DMS79 (cell line): ENCODE measurements around the gene MRPS18C.
A peak's percentile ranks its signal among the peaks of the same experiment; 100 is the strongest.
"Not testable (repeated sequence)": the region's sequence is repeated elsewhere in the genome, so short reads cannot be mapped to it uniquely, and the experiment has no call there.

Source experiments
- DNase-seq: peaks from one replicate; lab custom pipeline; 2025; lab: John Stamatoyannopoulos, UW

MRPS18C gene

DNA sequence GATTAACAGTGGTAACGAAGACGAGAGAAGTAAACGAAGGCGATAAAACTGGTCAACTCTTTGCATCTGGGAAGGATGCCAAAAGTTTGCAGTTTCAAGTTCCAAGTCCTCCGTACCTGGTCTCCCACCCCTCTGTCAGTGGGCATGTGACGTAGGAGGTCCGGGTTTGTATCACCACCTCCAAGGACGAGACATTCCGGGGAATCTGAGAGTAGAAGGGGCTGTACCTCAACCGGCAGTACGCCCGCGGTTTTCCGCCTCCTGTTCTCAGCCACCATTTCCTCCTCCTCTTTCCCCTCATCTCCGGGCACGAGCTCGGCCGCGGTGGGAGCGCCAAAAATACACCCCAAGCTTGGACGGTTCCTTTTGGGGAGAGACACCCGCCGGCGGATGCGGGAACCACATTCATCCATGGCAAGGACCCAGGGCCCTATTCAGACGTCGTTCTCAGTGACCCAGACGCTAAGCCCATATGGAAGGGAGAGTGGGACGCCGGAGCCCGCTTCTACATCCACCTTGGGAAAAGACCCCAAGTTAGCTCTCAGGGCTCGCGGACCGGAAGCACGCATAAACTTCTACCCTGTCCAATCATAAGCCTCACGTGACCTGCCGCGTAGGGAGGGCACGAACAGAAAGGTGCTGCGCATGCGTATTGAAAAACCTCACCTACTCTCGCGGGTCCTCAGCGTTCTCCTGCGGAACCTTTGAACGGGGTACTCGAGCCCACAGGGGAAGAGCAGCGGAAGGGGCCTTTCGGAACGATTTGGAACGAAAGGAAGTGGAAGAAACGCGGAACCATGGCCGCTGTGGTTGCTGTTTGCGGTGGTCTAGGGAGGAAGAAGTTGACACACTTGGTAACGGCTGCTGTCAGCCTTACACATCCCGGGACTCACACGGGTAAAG, at the start of gene MRPS18C, which contains the start of gene HELQ:
TSS of gene MRPS18C (plus strand) at position 778 of the 903 bp plus-strand sequence. CDS start at position 798, 20 bp downstream.
TSS of gene HELQ (minus strand) at position 543 of the 903 bp plus-strand sequence. CDS start at position 413, 130 bp downstream.
- peak; percentile 97 for DNase-seq

DNA sequence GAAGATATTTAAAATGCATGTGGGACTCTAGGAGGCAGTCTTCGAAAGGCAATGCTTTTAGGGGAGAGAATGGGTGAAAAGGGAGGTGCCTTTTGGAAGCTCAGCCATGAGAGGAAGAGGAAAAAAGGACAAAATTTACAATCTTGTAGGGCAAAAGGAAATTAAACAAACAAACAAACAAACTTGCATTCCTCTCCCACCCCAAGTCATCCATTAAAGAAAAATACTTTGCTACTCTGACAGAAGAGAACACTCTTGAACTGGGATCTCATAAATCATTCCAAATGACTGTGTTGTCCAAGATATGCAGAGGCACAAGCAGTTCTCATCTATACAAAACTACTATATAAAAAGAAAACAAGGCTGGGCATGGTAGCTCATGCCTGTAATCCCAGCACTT, 47.0 kb upstream of the MRPS18C start:
- no peak for DNase-seq

DNA sequence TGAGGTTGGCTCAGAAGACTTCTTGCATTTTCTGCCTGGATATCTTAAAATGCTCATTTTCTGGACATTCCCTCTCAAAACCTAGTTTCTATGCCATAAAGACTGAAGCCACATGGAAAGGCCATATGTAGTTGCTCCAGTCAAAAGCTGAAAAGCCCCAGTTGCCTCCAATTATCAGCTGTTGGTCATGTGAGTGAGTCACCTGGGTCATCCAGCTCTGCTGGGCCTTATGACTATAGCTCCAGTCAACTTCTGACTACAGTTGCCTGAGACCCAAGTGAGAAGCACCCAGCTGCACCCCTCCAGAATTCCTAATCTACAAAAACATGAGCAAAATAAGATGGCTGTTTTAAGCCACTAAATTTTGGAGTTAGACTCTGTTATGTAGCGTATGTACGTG, 42.2 kb upstream of the MRPS18C start:
- no peak for DNase-seq

DNA sequence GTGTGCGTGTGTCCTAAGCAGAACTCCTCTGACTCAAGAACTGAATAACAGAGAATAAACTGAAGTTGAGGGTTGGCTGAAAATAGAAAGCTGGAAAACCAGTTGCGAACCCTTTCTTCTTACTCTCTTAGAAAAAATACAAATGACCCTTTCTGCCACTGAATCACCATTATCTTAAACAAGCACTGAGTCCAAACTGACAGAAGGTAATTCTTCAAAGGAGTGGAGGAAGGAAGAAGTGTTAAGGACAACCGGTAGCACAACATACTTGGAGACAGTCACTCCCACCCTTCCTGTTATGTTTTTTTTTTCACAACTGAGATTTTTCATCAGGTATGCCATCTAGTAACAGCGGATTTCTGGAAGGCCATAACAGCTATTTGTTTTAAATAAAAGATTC, 38.3 kb upstream of the MRPS18C start:
- no peak for DNase-seq

DNA sequence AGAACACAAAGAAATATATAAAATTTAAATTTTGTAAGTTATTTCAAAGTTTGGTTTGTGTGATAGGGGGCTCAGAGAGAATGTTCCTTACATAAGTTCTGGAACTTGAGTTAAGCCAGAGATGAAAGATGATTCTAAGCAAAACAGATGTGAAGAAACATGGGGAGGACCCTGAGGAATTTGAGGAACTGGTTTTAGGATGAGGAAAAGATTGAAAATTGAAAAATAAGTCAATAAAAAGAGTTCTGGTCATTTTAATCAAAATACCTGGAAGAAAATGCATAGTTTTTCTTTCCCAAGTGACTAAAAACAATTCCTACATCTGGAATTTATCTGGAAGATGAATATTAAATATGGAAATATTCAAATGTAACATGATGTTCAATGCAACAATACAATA, 37.6 kb upstream of the MRPS18C start:
- no peak for DNase-seq

DNA sequence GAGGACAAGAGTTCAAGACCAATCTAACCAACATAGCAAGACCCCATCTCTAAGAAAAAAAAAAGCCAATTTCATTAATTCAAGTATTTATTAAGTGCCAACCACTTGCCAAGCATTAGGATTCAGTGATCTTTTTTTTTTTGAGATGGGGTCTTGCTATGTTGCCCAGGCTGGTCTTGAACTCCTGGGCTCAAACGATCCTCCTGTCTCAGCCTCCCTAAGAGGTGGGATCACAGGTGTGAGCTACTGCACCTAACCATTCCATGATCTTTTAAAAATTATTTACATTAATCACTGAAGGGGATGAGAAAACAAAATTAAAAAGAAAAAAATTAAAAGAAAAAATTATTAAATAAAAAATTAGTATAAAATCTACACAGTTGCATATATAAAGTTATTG, 24.7 kb upstream of the MRPS18C start:
- no peak for DNase-seq

DNA sequence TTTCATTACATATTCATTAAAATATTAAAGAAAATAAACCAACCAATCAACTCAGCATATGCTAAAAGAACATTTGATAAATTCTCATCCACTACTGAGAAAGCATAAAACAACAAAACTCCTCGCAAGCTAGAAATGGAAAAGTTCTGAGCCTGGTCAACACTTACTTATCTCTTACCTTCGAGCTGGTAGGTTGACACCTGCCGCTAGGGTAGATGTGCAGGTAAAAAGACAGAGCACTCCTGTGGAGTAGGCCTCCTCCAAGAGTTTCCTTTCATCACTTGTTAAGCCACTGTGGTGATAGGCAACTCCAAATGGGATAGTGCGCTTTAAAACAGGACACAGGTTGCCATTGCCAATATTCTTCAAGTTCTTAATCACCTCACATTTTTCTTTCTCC, 19.2 kb upstream of the MRPS18C start:
- DNase-seq, result no peak

DNA sequence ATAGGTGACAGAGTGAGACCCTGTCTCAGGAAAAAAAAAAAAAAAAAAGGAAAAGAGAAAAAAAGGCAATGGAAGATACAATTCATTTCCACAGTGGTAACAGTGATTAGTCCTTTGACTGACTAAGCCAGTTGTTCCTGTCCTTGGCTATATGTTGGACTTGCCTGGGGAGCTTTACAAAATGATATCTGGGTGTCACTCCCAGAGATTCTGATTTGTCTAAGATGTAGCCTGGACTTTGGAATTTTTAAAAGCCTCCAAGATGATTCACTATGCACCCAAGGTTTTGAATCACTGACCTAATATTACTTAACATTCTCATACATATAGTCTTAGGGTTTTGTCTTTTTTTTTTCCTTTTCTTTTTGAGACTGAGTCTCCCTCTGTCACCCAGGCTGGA, 17.1 kb upstream of the MRPS18C start:
- no peak for DNase-seq

DNA sequence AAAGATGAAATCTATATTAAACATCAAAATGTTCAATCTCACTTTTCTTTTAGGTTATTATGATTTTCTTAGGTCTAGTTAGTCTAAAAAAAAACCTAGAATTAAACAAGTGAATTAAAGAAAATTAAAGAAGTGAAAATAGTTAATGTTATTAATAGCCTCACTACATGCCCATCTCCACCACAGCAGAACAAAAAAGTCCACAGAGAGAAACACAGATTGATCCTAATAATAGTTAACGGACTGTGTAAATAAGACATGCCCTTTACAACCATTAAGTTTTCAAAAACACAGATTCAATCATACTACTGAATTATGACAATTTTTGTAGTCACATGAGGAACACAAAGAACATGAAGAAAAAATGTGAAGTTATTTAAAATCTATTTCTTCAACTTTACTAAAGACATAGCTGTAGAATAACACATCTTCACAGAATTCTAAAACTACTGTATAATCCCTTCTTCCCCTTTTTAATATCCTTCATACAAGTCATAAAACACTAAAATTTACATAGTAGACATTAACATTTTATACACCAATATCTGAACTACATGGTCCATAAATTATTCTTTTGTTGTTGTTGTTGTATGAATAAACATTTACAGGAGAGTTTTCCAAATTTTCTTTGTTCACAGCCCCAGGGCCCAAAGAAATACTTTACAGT, 15.6 kb upstream of the MRPS18C start:
- DNase-seq, result no peak

DNA sequence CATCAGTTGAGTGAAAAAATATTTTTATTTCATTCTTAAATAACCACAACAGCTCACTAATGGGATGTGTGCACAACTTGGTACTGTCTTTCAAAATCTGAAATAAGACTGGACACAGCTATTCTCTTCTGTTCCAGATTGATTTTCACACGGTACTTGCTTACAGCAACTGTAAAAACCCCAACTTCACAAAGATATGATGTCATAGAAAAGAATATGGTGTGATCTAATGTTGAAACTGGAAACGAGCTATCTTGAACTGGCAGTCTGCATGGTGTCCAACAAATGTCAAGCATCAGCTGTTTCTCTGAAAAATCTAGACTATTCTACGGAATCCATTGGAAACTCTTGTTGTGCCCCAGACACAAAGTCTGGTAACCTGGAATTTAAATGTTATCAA, 15.0 kb upstream of the MRPS18C start:
- no peak for DNase-seq

DNA sequence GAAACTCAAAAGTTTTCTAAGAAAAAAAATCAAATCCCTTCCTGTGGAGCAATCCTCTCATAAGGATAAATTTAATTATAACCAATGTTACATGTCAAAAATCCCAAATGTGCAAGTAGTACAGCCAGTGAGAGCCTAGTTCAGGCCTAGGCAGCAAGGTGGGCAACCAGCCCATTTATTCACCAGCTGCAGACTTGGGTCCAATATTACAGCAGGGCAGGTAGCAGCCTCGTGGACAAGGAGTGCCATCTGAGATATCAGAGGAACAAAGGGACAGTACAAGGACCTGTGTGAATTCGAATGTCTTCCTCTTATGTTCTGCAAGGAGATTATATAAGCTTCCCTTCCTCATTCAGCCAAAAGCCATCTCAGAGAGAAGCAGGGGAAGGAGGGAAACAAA, 6.8 kb upstream of the MRPS18C start:
- DNase-seq, result no peak

DNA sequence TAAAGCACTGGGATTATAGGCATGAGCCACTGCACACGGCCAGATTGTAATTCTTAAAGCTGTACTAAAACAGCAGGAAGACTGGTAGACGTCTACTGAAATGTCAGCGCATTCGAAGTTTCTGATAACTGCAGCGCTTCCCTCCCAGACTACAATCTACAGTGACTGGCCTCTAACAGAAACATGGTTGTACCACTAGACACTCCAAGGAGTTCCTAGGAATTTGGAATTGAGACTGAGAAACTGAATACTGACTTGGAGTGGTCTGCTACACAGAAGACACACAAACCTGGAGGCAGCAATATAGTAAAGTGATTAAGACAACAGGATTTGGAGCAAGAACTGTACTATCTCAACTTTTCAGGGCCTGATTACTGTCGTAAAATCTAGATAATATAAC, 1.2 kb upstream of the MRPS18C start:
- DNase-seq, result no peak

DNA sequence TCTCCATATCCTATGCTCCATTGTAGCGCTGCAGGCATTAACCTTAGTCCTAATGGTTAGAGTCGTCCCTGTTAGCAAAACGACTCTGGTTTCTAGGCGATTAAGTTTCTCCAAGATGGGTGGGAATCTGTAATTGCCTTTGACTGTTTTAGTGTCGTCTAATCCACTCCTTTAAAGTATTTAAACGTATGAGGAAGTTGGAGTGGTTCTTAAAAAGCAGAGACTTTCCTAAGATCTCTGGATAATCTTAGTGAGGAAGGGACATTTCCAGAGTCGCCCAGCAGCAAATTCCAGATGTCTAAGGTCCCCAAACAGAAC, 285 bp downstream of the MRPS18C start:
- no peak for DNase-seq

DNA sequence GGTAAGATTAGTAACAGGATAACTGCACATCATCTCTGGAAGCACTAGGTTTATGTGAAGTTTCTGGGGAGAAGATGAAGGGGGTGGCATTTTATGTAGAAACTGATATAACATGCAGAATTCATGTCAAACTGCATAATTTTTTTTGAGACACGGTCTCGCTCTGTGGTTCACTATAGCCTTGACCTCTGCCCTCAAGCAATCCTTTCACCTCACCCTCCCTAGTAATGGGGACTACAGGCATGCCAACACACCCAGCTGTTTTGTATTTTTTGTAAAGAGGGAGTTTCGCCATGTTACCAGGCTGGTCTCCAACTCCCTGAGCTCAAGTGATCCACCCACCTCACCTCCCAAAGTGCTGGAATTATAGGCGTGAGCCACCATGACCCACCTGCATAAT, 17.6 kb downstream of the MRPS18C start:
- DNase-seq, result no peak

DNA sequence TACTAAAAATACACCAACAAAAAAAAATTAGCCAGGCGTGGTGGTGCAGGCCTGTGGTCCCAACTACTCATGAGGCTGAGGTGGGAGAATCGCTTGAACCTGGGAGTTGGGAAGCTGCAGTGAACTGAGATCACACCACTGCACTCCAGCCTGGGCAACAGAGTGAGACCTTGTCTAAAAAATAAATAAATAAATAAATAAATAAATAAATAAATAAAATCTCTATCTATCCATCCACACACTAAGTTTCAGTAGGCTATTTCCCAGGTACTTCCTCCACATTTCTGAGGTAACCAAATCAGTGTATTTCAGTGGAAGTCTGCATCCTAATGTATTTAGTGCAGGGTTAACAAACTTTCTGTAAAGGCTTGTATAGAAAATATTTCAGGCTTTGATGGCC, 18.1 kb downstream of the MRPS18C start:
- no peak for DNase-seq

DNA sequence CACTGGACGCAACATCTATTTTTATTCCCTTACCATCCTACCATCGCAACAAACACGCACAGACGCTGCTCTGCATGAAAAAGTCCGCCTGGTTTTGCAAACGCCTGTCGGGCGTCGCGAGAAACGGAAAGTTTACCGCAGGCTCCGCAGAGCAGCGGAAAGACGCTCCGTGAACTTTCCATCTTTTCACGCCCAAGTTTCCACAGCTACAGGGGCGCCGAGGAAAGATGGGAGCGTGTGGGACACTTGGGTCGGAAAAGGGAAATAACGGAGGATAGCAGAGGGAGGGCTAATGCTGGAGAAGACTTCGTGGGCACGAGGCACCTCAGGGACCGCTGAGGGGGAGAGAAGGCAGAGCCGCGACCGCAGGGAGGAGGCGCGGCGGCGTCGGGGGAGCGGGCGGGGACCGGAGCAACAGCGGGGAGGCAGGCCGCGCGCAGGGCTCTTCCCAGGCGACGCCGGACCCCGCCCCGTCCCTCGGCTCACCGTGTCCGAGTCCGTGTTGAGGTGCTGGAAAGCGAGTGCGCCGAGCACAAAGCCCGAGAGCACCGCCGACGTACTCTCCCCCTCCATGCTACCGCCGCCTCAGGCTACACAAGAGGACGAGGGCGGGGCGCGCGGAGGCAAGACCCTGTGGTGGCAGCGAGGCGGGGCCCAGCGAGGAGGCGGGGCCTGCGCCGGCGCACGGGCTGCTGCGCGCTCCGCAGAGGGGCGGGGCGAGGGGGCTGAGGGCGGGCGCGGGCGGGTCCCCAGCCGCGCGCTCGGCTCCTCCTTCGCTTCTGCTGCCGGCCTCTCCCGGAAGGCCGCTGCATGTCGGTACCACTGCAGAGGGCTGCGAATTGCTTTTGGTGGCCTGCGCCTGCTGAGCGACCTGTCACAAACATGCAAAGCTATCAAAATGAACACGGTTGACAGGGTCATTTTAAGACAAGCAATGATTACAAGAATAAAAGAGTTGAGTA, 28.9 kb downstream of the MRPS18C start, which contains the start of gene ABRAXAS1:
TSS of gene ABRAXAS1 (minus strand) at position 601 of the 962 bp plus-strand sequence. CDS start at position 573, 28 bp downstream.
- DNase-seq, result peak; percentile 85

DNA sequence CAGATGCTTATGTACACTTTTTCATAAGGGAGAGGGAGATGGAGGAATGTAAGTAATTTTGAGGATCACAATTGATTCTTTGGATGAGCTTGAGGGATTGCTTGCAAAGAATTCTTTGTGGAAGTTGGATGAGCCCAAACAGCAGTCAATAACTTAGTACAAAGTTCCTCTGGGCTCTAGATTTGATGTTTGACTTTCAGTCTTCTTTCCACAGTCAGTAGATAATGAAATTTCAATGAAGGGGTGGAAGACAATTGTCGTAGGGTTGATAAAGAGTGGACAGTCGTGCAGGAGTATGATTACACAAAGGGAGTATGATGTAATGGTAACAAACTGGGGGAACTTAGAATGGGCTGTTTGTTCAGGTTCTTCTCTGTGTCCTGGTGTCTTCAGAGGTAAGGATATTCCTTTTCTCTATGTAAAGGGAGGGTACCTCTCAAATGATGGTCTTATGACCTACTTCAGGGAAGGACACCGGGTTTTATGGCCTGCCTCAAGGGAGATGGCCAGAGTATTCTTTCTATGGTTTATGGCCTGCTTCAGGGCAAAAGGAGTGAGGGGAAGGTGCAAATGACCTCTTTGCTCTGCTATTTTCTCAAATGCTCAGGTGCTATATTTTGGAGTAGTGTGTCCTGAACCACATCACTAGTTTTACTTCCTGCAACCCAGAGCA, 30.7 kb downstream of the MRPS18C start:
- DNase-seq, result no peak

DNA sequence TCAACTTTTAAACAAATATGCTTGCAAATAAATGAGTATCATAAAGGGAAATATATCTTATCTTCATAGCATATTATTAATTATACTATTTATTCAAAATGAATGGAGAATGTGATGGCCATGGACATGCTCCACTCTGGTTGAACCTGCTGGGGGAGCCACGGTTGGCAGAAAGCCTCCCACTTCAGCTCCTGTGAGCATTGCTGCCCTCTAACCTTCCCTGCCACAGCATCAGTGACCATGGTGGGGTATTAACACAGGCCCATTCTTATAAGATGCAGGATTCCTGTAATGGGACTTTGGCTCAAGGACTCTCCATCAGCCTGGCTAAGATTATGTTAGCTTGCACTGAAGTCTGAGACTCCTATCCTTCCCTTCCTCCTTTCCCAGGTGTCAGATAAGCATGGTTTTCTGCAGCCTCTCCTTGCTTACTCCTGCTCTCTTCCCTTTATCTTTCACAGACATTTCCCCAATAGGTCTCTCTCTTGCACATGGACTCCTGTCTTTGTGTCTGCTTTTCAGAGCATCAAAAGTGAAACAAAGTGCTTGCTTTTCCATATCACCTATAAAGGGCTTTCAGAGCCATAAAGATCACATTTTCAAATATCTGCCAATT, 34.0 kb downstream of the MRPS18C start:
- no peak for DNase-seq

DNA sequence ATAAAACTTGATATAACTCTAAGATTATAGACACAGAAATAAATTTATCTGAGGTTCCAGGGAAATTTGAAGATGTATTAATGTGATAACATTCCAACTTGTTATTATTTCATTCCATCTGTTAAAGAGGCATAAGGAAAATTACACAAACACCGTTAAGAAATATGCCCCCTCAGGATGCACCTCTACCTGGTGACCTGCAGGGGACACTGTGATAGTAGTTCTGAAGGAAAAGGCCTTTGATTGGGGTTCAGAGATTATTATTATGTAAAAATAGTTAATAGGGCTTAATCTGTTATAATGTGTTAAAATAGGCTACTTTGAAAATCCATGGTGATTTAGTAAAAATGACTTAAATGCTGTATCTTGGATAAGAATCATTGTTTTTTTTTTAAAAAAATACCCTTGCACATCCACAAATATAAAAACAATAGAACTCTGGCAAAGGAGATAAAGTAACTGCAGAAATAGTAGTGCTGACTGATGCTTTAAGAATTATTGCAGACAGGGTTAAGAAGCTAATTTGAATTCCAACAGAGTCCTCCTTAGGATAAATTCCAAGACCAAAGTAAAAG, 35.1 kb downstream of the MRPS18C start:
- DNase-seq, result no peak

DNA sequence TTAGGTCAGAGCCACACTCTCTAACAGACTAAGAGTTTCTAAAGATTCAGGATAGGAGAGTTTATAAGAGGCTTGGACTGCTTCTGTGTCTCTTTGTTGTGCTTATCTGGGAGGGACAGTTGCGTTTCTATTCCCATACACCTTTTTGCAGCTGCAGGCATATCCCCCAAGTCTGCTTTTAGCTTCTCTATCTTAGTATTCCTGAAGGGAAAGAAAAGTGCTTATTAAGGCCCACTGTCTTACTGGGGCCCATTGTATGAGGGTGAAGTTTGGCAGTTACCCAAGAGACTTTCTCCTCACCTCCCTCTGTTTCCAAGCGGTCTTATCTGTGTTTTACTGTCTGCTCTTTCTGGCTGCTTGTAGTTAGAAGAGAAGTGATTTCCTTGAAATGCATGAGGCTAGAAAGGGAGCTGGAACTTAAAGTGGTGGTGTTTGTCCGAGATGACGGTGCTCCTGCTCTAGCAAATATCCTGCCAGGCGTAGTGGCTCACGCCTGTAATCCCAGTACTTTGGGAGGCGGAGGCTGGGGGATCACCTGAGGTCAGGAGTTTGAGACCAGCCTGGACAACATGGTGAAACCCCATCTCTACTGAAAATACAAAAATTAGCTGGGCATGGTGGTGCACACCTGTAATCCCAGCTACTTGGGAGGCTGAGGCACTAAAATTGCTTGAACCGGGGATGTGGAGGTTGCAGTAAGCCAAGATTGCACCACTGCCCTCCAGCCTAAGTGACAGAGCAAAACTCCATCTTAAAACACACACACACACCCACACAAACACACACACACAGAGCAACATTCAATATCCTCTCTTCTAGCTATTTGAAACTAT, 40.4 kb downstream of the MRPS18C start:
- not testable (repeated sequence) for DNase-seq
